Measurements from ENCODE around the gene HACD3.
"Not testable (repeated sequence)": the region's sequence is repeated elsewhere in the genome, so short reads cannot be mapped to it uniquely, and the experiment has no call there.

- not testable (repeated sequence) for TF ChIP-seq CTCF (IDR thresholded peaks at IDR 0.05; ENCODE audit: low read depth, low read length, missing input control); YY1 (IDR thresholded peaks at IDR 0.05); JUND (IDR thresholded peaks at IDR 0.05)
Measured at GRCh38 chr15:65552851-65553250, 22.6 kb downstream of the HACD3 start.
